Endometrium (tissue), 2 donors: ENCODE results near the gene GJE1.

Experiments
- FAIRE-seq: peaks from 2 replicates; lab custom pipeline; 2012; peaks lifted over from hg19 to GRCh38; lab: Jason Lieb, UNC
- donor health status: control.
- donor health status: control.

GJE1 gene

DNA sequence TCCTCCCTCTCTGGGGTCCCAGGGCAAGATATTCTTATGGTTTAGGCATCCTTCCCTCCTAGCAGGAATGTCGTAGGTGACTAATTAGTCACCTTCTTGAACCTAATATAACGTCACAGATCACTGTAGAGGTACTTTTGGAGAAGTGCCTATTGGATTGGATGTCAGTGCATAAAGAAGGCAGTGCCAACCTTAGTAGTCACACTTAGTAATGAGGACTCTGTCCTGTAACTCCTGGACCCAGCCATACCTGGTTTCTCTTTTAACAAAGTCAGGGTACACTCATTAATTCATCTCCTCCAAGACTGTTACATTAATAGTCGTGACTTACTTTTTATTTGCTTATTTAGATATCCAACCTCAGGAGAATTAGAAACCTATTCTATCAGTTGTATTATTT, 34.3 kb downstream of the GJE1 start:
- FAIRE-seq, result no peak

DNA sequence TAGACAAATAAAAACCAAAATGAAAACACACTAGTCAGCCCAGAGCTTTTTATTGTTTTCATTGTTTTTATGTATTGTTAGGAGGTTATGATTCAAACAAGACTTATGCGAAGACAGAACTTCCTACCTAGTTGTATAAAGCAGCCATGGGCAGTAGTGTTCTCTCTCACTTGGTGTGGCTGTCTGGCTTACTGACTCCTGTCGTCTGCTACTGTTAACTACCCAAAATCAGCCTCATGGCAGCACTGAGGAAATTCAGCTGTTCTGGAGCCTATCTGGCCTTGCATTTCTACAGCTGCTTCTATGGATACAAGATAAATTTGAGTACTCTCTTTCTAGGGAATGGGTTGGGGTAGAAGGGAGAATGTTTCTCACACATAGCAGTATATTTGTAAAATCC, 34.8 kb downstream of the GJE1 start:
- FAIRE-seq, result no peak

DNA sequence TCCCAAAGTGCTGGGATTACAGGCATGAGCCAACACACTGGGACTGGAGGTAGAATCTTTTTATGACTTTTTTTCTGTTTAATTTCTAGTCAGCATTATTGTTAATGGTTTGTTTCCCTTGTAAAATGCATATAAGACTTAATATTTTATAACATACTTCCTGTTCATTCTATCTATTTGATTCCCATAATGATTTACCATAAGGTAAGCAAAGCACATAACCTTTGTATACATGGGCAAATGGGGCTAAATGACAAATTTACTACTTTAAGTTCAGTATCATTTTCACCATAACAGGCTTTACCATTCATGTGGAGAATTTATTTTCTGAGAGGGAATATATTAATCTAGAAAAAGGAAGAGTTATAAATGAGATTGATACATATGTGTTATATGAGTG, 38.6 kb downstream of the GJE1 start:
- no peak for FAIRE-seq

DNA sequence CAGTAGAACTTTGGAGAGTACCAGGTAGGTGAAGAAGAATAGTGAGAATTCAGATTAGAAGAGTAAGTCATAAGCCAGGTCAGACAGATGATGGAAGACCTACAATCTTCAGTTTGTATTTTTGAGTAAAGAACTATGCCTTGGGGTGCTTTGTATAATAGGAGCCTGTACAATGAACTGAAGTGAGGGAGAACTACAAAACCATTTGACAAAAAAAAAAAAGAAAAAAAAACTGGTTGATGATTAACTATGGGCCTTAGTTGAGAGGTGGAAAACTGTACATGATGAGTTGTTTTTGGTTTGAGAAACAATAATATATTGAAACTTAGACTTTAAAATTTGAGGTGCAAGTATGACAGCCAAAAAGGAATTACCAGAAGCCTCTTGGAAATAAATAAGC, 40.0 kb downstream of the GJE1 start:
- no peak for FAIRE-seq

DNA sequence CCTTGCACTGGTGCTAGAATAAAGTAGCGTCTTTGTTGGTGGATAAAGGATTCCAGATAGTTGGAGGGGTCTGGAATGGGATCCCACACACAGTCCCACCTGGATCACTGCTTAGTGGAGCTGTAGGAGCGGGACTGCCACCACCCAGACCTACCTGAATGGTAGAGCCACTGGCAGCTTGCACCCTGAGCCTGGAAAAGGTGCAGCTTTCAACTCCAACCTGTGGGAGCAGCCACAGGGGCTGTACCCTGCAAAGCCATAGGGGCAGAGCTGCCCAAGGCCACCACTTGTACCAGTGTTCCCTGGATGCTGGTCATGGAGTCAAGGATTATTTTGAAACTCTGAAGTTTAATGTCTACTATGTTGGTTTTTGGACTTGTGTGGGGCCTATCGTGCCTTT, 41.3 kb downstream of the GJE1 start:
- FAIRE-seq, result no peak

DNA sequence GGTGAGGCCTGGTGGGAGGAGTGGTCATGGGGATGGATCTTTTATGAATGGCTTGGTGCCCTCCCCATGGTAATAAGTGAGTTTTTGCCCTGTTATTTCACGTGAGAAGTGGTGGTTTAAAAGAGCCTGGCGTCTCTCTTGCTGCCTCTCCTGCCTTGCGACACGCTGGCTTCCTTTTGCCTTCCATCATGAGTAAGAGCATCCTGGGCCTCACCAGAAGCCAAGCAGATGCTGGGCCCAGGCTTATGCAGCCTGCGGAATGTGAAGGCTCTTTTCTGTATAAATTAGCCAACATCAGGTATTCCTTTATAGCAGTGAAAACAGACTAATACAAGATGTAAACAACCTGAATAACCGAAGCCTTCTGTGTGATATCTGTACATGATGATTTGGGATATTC, 42.0 kb downstream of the GJE1 start:
- no peak for FAIRE-seq

DNA sequence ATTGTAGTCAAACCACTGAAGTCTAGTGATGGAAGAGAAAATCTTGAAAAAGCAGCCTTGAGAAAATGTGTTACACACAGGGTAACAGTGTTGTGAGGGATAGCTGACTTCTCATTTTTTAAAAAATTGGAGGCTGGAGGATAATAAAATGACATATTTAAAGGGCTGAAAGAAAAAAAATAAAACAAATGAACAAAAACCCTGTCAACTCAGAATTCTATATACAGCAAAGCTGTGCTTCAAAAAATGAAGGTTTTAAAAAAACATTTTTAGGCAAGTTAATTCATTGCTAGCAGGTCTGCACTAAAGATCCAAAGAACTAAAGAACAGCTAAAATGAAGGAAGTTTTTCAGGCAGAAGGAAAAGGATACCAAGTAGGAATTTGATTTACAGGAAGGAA, 45.4 kb downstream of the GJE1 start:
- no peak for FAIRE-seq

DNA sequence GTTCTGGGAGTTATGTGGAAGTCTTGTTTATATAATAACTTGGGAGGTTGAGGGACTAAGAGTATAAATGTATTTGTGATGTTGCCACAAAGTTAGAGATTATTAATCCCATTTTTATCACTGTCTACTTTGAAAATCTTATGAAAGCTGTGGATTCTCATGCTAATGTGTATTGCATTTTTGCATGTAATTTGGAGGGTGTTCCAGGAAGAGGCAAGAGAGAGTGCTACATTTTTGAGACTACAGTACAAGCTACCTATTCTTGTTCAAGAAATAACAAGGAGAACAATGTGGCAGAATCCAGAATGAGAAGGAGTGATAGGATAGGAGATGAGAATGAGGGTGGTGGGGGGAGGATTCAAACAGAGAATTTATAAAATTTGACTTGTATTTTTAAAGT, 49.3 kb downstream of the GJE1 start:
- no peak for FAIRE-seq

DNA sequence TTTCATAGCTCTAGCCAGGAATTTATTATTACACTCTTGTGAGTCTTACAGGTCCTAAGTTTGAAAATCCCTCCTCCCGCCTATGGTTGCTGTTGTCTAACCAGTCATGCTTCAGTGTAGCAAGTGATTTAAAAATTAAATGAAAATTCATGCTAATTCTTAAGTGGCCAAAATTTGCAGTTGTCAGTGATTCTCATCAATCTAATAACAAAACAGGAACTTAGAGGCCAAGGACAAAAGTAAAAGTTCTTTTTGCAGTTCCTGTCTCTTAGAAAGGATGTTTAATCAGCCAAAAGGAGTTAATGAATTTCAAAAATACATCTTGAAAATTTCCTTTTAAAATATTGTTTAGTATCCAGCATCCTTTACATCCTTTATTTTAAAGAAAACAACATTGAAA, 50.6 kb downstream of the GJE1 start:
- no peak for FAIRE-seq

DNA sequence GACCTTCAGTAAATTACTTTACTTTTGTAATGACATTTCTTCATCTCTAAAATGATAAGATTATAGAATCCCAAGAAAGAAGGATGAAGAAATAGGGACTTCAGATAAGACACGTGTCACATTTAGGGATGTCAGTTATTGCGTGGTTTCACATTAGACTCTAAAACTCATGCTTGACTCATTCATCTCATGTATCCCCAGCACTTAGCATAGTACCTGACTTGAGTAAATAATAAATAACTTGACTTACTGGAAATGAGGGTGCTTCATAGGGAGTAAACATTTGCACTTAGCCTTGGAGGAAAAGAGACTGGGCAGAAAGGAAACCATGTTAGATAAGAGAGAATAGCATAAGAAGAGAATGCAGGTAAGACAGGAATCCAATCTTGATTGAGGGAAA, 51.6 kb downstream of the GJE1 start:
- no peak for FAIRE-seq
